Panc1 (cell line): ENCODE measurements around the gene ATOH7. TPM values are rescaled to one million over a fixed set of nuclear protein-coding genes. Genes with fewer than 3 reads are reported as not detected.
A peak's percentile ranks its signal among the peaks of the same experiment; 100 is the strongest.

Experiments
- ATAC-seq: fragments of 200-7000 bp; cut with Tn5 transposase; 2 replicates; pipeline ENCODE4 v1.9.1; 2020; ENCODE audit warnings: mild to moderate bottlenecking, moderate library complexity
- Bru-seq: library from RNA; stranded (reverse); fragments of 400-500 nt; gene quantifications from one replicate; lab custom pipeline; 2021; lab: Mats Ljungman, UMichigan
- BruChase-seq, 2 experiments: library from RNA; stranded (reverse); fragments of 400-500 nt; gene quantifications; one replicate each; lab custom pipeline; 2021; lab: Mats Ljungman, UMichigan
- BruUV-seq: library from RNA; stranded (reverse); fragments of 400-500 nt; replicated peaks from 2 replicates; lab custom pipeline; 2021; lab: Mats Ljungman, UMichigan
- CTCF ChIA-PET: fragments of 300-600 bp; sonication (Branson Sonifier 250); formaldehyde crosslinking; loops from one replicate; lab custom pipeline; 2022; ENCODE audit warnings: antibody characterized with exemption; lab: Charles Lee
- POLR2A ChIA-PET: fragments of 300-600 bp; sonication (Branson Sonifier 250); formaldehyde crosslinking; loops from one replicate; lab custom pipeline; 2022; ENCODE audit warnings: antibody characterized with exemption; lab: Charles Lee
- DNase-seq: peaks from one replicate; pipeline ENCODE4 v3.0.0-alpha.2; 2010; ENCODE audit warnings: low read depth, low spot score
- H3K27ac ChIP-seq: 2 replicates; pipeline ENCODE4 v1.5.1; 2011; ENCODE audit warnings: mild to moderate bottlenecking, low read length, inconsistent platforms
- H3K27me3 ChIP-seq: fragments of 200-500 bp; sonication (Bioruptor generic); 2 replicates; pipeline ENCODE4 v1.6.0; 2014; ENCODE audit warnings: low read length, inconsistent platforms; ENCODE audit not compliant: control insufficient read depth, insufficient read depth
- H3K36me3 ChIP-seq: fragments of 200-500 bp; sonication (Bioruptor generic); 2 replicates; pipeline ENCODE4 v1.5.1; 2014; ENCODE audit warnings: inconsistent platforms, mild to moderate bottlenecking, low read length, moderate library complexity; ENCODE audit not compliant: control insufficient read depth, insufficient read depth
- H3K4me1 ChIP-seq: 2 replicates; pipeline ENCODE4 v1.5.1; 2011; ENCODE audit warnings: inconsistent platforms, mild to moderate bottlenecking, low read length, moderate library complexity; ENCODE audit not compliant: control insufficient read depth, insufficient read depth
- H3K4me3 ChIP-seq, 2 experiments: 2 replicates each; pipeline ENCODE4 v1.5.1; 2011 to 2012; ENCODE audit warnings: low read depth in 2 of 2, low read length in 2 of 2, mild to moderate bottlenecking in 2 of 2, inconsistent platforms in 1 of 2, moderate library complexity in 1 of 2
- H3K9me3 ChIP-seq: fragments of 200-500 bp; sonication (Bioruptor generic); 2 replicates; pipeline ENCODE4 v1.5.1; 2014; ENCODE audit warnings: low read depth, mild to moderate bottlenecking, inconsistent platforms, low read length, moderate library complexity; ENCODE audit not compliant: control insufficient read depth, insufficient read depth
- POLR2AphosphoS5 ChIP-seq: IDR thresholded peaks from 2 replicates; pipeline ENCODE4 v1.6.1; 2012; ENCODE audit warnings: mild to moderate bottlenecking, low read depth, low read length, moderate library complexity
- SIN3A ChIP-seq: IDR thresholded peaks from 2 replicates; pipeline ENCODE4 v1.6.1; 2012; ENCODE audit warnings: low read depth, mild to moderate bottlenecking, low read length, moderate library complexity, borderline replicate concordance; ENCODE audit not compliant: insufficient read depth
- TCF7L2 ChIP-seq: IDR thresholded peaks from 2 replicates; pipeline ENCODE4 v1.6.1; 2011; ENCODE audit warnings: mild to moderate bottlenecking, low read depth, low read length, inconsistent platforms
- in situ Hi-C: cut with HindIII; loops from 2 replicates; pipeline ENCODE4 v1.10.0; 2016; ENCODE audit warnings: low sequenced_read_pairs, low pct_unique_long_range_greater_than_20kb
- intact Hi-C: fragments of 100-400 bp; cut with micrococcal nuclease; formaldehyde crosslinking; loops from one replicate; pipeline ENCODE4 v1.10.0; 2022; ENCODE audit not compliant: unreplicated experiment
- long read RNA-seq: library from polyadenylated mRNA; unstranded; transcript quantifications from one replicate; pipeline ENCODE4 v2.0.0, GENCODE V29; 2021; ENCODE audit not compliant: unreplicated experiment
- polyA plus RNA-seq: library from polyadenylated mRNA; unstranded; fragments of >200 nt; gene quantifications from one replicate; pipeline ENCODE4 v1.2.1, GENCODE V29; 2012; ENCODE audit warnings: missing spikeins; ENCODE audit not compliant: insufficient read length
- total RNA-seq: library from RNA; stranded (reverse); gene quantifications from one replicate; pipeline ENCODE4 v1.2.1, GENCODE V29; 2021; ENCODE audit not compliant: unreplicated experiment
- TF ChIP-seq, protein P1 (sequence below): fragments of 450-650 bp; IDR thresholded peaks from 2 replicates; pipeline ENCODE4 v1.5.1; 2017; ENCODE audit warnings: mild to moderate bottlenecking
- TF ChIP-seq, protein P2 (sequence below), 2 experiments: IDR thresholded peaks; 2 replicates each; pipeline ENCODE4 v1.6.1; 2011 to 2012; ENCODE audit warnings: low read depth in 2 of 2, control low read depth in 1 of 2, low read length in 1 of 2, mild to moderate bottlenecking in 1 of 2, moderate library complexity in 1 of 2; ENCODE audit not compliant: insufficient read depth in 1 of 2

ATOH7 gene
- 0.28 TPM for total RNA-seq
- polyA plus RNA-seq, result not detected
- percentile 32 among the genes with signal in this experiment for Bru-seq, nascent RNA
- BruChase-seq, experiment 1, labeled RNA remaining after a 2-hour chase, result percentile 31 among the genes with signal in this experiment
- BruChase-seq, experiment 2, labeled RNA remaining after a 6-hour chase, result percentile 38 among the genes with signal in this experiment
- long read RNA-seq, result 0 reads

DNA sequence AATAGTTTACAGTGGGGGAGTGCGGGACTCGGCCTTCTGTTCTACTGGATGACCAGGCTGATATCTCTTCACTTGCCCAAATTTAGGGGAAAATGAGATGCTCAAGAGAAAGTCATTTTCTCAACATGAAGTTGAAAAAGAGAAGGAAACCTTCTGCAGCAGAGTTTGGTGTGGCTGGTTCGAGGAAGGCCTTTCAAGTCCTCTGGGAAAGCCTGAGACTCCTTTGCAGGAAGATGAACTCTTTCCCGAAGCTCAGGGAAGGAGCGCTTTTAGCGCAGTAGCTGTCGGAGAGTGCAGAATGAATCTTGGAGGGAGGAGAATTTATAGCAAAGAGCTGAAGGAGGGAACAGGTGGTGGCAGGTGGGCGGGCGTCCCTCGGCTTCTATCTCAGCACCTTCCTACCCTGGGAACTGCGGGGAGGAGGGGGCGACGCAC, at the start of gene ATOH7:
Gene ATOH7, minus strand, starts transcription at position 297 of the 435 bp plus-strand sequence. CDS start 436 bp downstream, outside the sequence.
- DNase-seq (no peak), ATAC-seq (peak; percentile 14; the same call in 1 of the 2 replicates)
- ChIA-PET CTCF (interaction anchor here (1.1 kb wide), 1 partner anchor 19 kb away, joined by 6 read pairs; no protein-coding TSS in a partner anchor), POLR2A (no interaction called here)
- peak within 1 kb of the TSS; percentile 85 for H3K27ac ChIP-seq
- peak within 1 kb of the TSS; percentile 59 to 79 for H3K4me3 ChIP-seq
- intact Hi-C loops (no loop called here), in situ Hi-C loops (no loop called here)
- H3K4me1 ChIP-seq, result peaks cover 12% of the 10 kb centered on the region
- no peaks in the 10 kb centered on the region for H3K27me3 ChIP-seq
- TF ChIP-seq SIN3A (no peak), POLR2AphosphoS5 (no peak), TCF7L2 (no peak)
- TF ChIP-seq, protein P1, sequence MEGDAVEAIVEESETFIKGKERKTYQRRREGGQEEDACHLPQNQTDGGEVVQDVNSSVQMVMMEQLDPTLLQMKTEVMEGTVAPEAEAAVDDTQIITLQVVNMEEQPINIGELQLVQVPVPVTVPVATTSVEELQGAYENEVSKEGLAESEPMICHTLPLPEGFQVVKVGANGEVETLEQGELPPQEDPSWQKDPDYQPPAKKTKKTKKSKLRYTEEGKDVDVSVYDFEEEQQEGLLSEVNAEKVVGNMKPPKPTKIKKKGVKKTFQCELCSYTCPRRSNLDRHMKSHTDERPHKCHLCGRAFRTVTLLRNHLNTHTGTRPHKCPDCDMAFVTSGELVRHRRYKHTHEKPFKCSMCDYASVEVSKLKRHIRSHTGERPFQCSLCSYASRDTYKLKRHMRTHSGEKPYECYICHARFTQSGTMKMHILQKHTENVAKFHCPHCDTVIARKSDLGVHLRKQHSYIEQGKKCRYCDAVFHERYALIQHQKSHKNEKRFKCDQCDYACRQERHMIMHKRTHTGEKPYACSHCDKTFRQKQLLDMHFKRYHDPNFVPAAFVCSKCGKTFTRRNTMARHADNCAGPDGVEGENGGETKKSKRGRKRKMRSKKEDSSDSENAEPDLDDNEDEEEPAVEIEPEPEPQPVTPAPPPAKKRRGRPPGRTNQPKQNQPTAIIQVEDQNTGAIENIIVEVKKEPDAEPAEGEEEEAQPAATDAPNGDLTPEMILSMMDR, result no peak
- TF ChIP-seq, protein P2, sequence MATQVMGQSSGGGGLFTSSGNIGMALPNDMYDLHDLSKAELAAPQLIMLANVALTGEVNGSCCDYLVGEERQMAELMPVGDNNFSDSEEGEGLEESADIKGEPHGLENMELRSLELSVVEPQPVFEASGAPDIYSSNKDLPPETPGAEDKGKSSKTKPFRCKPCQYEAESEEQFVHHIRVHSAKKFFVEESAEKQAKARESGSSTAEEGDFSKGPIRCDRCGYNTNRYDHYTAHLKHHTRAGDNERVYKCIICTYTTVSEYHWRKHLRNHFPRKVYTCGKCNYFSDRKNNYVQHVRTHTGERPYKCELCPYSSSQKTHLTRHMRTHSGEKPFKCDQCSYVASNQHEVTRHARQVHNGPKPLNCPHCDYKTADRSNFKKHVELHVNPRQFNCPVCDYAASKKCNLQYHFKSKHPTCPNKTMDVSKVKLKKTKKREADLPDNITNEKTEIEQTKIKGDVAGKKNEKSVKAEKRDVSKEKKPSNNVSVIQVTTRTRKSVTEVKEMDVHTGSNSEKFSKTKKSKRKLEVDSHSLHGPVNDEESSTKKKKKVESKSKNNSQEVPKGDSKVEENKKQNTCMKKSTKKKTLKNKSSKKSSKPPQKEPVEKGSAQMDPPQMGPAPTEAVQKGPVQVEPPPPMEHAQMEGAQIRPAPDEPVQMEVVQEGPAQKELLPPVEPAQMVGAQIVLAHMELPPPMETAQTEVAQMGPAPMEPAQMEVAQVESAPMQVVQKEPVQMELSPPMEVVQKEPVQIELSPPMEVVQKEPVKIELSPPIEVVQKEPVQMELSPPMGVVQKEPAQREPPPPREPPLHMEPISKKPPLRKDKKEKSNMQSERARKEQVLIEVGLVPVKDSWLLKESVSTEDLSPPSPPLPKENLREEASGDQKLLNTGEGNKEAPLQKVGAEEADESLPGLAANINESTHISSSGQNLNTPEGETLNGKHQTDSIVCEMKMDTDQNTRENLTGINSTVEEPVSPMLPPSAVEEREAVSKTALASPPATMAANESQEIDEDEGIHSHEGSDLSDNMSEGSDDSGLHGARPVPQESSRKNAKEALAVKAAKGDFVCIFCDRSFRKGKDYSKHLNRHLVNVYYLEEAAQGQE (IDR thresholded peaks at IDR 0.05; ENCODE audit: insufficient read depth in 1 of 2, low read depth in 2 of 2, low read length in 1 of 2), result no peak
- BruUV-seq, result no TSS peak
- no peaks in the 10 kb centered on the region for H3K36me3 ChIP-seq
- no peaks in the 10 kb centered on the region for H3K9me3 ChIP-seq

DNA sequence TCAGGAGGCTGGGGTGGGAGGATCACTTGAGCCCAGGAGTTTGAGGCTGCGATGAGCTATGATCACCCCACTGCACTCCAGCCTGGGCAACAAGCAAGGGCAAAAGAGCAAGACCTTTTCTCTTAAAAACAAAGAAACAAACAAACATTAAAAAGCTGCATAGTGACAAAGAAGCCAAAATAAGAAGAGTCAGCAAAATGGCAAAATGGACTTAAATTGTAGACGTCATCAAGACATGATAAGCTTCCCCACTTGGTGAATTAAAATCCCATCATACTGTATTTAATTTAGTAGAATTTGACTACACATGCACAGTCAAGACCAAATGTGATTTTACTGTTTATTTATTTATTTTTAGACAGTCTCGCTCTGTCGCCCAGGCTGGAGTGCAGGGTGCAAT, 48.8 kb upstream of the ATOH7 start:
- POLR2A ChIA-PET, result no interaction called here
- no peak for ATAC-seq
- CTCF ChIA-PET, result interaction anchor here (0.6 kb wide), 1 partner anchor 15 kb away, joined by 4 read pairs; no protein-coding TSS in a partner anchor

More for the DNA sequence above, 48.8 kb upstream of the ATOH7 start:
- no peaks in the 10 kb centered on the region for H3K36me3 ChIP-seq
- no TSS peak for BruUV-seq
- no peaks in the 10 kb centered on the region for H3K4me1 ChIP-seq
- no peaks in the 10 kb centered on the region for H3K9me3 ChIP-seq
- no peak overlapping the region for H3K4me3 ChIP-seq
- H3K27ac ChIP-seq, result no peak overlapping the region
- H3K27me3 ChIP-seq, result no peaks in the 10 kb centered on the region
- no peak for TF ChIP-seq TCF7L2
- no peak for TF ChIP-seq POLR2AphosphoS5
- no peak for TF ChIP-seq SIN3A
- TF ChIP-seq, protein P2 (IDR thresholded peaks at IDR 0.05; ENCODE audit: insufficient read depth in 1 of 2, low read depth in 2 of 2, low read length in 1 of 2), result no peak
- TF ChIP-seq, protein P1, result no peak
- intact Hi-C loops, result no loop called here
- no peak for DNase-seq
- in situ Hi-C loops, result no loop called here
